ENCODE data around the gene LYRM7. TPM values are rescaled to one million over a fixed set of nuclear protein-coding genes. Genes with fewer than 3 reads are reported as not detected.
"Not testable (repeated sequence)": the region's sequence is repeated elsewhere in the genome, so short reads cannot be mapped to it uniquely, and the experiment has no call there.

LYRM7 gene
- total RNA-seq, 1 donor from 2014 or later = 4.3 TPM

- no peak for DNase-seq (ENCODE audit: extremely low read depth, low read depth, low spot score)
These were observed 47.6 kb downstream of the LYRM7 start for GRCh38 chr5:131218392-131218791.

- DNase-seq (ENCODE audit: extremely low read depth, low read depth, low spot score) = no peak
These were observed 49.8 kb downstream of the LYRM7 start for GRCh38 chr5:131220566-131220965.

- no peak for DNase-seq (ENCODE audit: extremely low read depth, low read depth, low spot score)
These were observed 50.4 kb downstream of the LYRM7 start for GRCh38 chr5:131221008-131221703.

GRCh38 chr5:131221888-131222287, 51.1 kb downstream of the LYRM7 start:
- DNase-seq (ENCODE audit: extremely low read depth, low read depth, low spot score) = peak; percentile 1

- no peak for DNase-seq (ENCODE audit: extremely low read depth, low read depth, low spot score)
These were observed 52.0 kb downstream of the LYRM7 start for GRCh38 chr5:131222731-131223130.

- no peak for DNase-seq (ENCODE audit: extremely low read depth, low read depth, low spot score)
These were observed 53.1 kb downstream of the LYRM7 start for GRCh38 chr5:131223751-131224386.

GRCh38 chr5:131224387-131225201, 53.9 kb downstream of the LYRM7 start:
- DNase-seq (ENCODE audit: extremely low read depth, low read depth, low spot score) = no peak

GRCh38 chr5:131225282-131225974, 54.7 kb downstream of the LYRM7 start:
- DNase-seq (ENCODE audit: extremely low read depth, low read depth, low spot score) = no peak

- DNase-seq (ENCODE audit: extremely low read depth, low read depth, low spot score) = no peak
These were observed 56.2 kb downstream of the LYRM7 start for GRCh38 chr5:131226899-131227298.

- DNase-seq (ENCODE audit: extremely low read depth, low read depth, low spot score) = no peak
These were observed 57.9 kb downstream of the LYRM7 start for GRCh38 chr5:131228646-131229045.

- DNase-seq (ENCODE audit: extremely low read depth, low read depth, low spot score) = no peak
These were observed 58.9 kb downstream of the LYRM7 start for GRCh38 chr5:131229623-131230022.

- DNase-seq (ENCODE audit: extremely low read depth, low read depth, low spot score) = no peak
These were observed 59.7 kb downstream of the LYRM7 start for GRCh38 chr5:131230406-131230805.

- no peak for DNase-seq (ENCODE audit: extremely low read depth, low read depth, low spot score)
These were observed 68.9 kb downstream of the LYRM7 start for GRCh38 chr5:131239686-131240085.

GRCh38 chr5:131242728-131243255, 72.0 kb downstream of the LYRM7 start:
- DNase-seq (ENCODE audit: extremely low read depth, low read depth, low spot score) = no peak

GRCh38 chr5:131245312-131245711, 74.6 kb downstream of the LYRM7 start:
- no peak for DNase-seq (ENCODE audit: extremely low read depth, low read depth, low spot score)

- no peak for DNase-seq (ENCODE audit: extremely low read depth, low read depth, low spot score)
These were observed 75.2 kb downstream of the LYRM7 start for GRCh38 chr5:131245948-131246347.

- no peak for DNase-seq (ENCODE audit: extremely low read depth, low read depth, low spot score)
These were observed 75.8 kb downstream of the LYRM7 start for GRCh38 chr5:131246504-131246903.

GRCh38 chr5:131250751-131251475, 80.2 kb downstream of the LYRM7 start:
- DNase-seq (ENCODE audit: extremely low read depth, low read depth, low spot score) = no peak

- DNase-seq (ENCODE audit: extremely low read depth, low read depth, low spot score) = no peak
These were observed 82.1 kb downstream of the LYRM7 start for GRCh38 chr5:131252824-131253171.

- not testable (repeated sequence) for DNase-seq (ENCODE audit: extremely low read depth, low read depth, low spot score)
These were observed 83.3 kb downstream of the LYRM7 start for GRCh38 chr5:131254025-131254424.

Data from glomerular endothelial cell (primary cell).